GM19239 (cell line): Measurements from ENCODE around the gene TTC22.
A peak's percentile ranks its signal among the peaks of the same experiment; 100 is the strongest.

Source experiments
- DNase-seq: peaks from one replicate; pipeline ENCODE4 v3.0.0; 2011; ENCODE audit warnings: low spot score; ENCODE audit not compliant: insufficient read length
- FAIRE-seq: peaks from 2 replicates; lab custom pipeline; 2011; peaks lifted over from hg19 to GRCh38; lab: Jason Lieb, UNC

The TTC22 gene

DNA sequence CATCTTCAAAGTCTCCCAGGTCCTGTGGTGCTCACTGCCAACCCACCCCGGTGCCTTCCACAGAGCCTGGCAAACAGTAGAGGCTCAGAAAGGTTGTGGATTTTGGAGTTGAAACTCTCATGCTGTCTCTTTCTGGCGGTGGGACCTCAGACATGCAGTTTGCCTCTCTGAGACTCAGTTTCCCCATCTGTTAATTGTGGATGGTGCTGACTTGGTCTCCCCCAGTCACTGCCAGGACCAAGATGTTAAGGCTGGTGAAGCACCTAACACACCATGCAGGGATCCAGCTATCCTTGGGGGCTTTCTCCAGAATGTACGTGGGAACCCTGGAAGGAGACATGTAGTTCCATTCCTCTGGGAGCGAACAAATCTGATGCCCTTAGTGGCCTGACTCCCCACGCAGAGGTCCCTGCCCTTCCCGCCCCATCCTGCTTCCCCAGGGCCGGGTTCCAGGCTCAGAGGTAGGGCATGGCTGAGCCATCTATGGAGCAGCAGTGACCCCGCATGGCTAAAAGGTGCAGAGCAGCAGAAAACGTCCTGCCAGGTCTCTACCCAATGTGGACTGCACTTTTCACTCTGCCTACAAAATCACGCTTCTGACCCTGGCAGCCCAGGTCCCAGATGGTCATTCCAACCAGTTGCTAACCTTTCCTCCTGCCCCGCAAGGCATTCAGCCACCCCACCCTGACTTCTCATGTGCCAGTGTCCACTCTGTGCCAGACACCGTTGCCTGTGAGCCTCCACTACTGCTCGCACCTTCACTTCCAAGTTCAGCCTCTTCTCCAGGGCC lies 9.2 kb upstream of the TTC22 start:
- FAIRE-seq (peak; percentile 78), DNase-seq (peak; percentile 79)

DNA sequence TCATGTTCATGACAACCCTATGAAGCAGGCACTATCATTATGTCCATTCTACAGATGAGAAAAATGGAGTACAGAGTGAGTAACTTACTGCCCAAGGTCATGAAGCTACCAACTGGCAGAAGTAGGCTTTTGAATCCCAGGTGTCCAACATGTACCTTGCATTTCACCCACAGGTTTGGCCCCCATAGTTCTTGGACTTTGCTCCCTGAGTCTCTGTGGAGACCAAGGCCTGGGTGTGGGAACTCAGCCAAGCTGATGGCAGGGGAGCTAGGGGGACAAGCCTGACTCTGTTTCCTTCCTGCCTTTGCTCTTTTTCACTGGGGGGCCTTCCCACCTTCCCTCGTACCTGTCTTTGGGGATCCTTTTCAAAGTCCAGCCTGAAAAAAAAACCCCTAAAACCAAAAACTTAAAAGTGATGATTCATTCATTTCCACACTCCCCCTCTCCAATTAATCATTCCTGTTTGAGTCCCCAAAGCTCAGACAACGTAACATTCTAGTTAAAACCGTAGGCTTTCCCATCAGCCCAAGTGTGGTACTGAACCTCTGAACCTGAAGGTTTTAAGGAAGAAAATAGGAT lies 8.5 kb upstream of the TTC22 start:
- FAIRE-seq = no peak

DNA sequence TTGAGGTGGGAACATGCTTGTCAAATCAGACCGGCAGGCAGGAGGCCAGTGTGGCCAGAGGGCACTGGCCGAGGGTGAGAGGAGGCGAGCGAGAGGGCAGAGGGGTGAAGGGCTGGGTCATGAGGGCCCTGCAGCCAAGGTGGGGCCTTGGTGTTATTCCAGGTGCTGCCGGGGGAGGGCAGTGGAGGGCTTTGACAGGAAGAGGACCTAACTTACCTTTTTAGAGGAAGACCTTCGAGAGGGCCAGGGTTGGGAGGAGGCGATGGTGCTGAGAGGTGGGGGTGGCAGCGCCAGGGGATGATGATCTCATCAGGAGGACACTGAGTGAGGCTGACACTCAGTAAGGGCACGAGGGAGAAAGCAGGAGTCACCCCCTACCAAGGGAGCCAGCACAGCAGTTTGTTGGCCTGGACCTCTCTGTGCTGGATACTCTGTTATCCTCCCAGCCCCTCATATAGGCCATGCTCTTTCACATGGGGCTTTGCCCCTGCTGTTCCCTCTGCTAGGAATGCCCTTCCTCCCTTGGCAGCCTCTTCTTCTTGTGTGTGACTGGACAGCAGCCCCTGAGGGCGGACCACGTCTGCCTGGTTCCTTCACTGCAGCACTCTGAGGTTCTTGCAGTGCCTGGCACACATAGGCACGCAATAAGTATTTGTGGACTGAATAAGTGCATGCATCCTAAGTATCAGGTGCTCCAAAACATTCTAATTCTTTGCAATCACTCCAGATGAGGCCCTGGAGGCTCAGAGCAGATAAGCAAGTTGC lies 7.5 kb upstream of the TTC22 start:
- DNase-seq = no peak
- no peak for FAIRE-seq

More for the DNA sequence above, 8.5 kb upstream of the TTC22 start:
- DNase-seq = no peak

- FAIRE-seq (no peak), DNase-seq (no peak)
Measured at GRCh38 chr1:54807756-54808155, 6.6 kb upstream of the TTC22 start.

DNA sequence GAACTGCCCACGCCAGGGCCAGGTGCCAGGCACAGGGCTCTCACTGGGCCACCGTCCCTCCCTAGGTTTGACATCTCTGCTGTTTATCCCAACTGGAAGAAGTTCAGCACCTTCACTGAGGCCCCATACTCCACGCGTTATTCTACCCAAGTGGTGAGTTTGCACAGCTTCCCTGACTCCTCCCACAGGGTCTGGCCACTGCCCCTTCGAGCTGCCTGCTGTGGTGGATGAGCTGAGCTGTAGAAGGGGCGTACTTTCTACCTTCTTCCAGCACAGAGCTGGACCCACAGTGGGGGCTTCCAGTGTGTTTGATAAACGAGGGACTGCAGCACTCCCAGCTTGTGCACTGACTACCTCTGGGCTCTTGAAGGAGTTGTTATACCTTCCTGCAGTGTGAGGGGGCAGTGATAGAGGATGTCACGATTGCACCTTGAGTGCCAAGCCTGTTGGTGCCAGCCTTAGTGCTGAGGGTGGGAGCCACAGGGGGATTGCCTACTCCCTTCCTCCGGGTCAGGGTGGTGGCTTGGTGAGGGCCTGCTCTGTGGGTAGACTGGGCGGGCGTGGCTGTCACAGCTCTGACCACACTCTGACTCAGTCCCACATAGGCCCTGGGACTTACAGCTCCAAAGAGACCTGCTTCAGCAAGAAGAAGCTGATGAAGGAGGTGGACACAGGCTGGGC lies 5.9 kb upstream of the TTC22 start:
- FAIRE-seq (no peak), DNase-seq (no peak)

- DNase-seq (no peak), FAIRE-seq (no peak)
Measured at GRCh38 chr1:54805981-54806381, 4.9 kb upstream of the TTC22 start.

GRCh38 chr1:54805466-54805865 lies 4.3 kb upstream of the TTC22 start:
- DNase-seq (no peak), FAIRE-seq (no peak)

DNA sequence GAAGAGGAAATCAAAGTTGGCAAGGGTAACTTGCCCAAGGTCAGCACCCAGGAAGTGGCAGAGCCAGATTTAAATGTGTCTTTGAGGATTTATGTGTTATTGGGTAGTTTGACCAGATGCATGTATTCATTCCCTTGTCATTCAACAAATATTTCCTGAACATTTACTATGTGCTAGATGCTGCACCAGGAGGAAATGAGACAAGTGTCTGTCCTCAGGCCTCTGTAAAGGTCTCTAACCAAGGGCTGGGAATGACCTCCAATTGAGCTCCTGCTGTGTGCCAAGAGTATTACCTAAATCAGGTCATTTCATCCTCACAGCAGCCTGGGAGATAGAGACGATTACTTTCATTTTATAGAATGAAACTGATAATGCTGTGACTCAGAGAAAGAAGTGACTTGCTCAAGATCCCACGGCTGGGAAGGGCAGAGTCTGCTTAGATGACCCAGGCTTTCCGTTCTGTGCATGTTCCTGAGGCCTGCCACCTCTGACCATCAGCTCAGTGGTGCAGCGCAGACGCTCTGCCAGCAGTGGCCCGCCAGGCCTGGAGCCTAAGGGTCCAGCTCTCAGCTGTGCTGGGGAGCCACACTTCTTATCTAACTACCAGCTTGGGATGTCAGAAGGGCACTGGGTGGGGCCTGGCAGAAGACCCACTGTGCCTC lies 3.5 kb upstream of the TTC22 start:
- DNase-seq = no peak
- peak; percentile 47 for FAIRE-seq

DNA sequence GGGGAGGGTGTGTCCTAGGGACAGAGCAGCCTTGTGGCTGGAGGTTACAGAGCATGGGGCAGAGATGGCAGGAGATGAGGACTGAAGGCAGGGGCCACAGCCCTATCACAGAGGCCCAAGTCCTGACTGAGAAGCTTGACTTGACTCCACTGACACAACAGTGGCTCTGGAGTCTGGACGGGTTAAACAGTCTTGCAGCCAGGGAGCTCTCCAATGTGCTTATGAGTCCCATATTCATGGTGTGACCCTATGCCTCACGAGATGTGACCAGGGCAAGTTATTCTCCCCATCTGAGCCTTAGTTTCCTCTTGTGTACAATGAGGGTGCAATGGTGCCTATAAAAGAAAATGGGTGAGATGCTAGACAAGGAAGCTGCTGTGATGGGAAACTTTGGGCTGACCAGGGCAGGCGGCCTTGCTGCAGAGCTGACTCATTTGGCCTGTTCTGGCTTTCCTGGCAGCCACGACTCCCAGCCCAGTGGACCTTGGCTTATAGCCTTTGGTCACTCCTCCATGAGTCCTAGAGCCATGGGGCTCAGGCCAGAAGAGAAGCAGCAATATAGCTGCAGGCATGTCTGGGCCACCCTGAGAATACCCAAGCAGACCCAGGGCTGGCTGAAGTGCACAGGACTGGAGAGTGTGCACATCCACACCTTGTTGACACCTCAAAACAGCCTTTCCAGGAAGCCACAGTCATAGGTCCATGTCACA lies 2.8 kb upstream of the TTC22 start:
- no peak for FAIRE-seq
- no peak for DNase-seq

GRCh38 chr1:54800041-54800898 lies 853 bp downstream of the TTC22 start:
- DNase-seq = no peak
- no peak for FAIRE-seq

- DNase-seq (no peak), FAIRE-seq (no peak)
Measured at GRCh38 chr1:54798769-54799641, 2.1 kb downstream of the TTC22 start.

DNA sequence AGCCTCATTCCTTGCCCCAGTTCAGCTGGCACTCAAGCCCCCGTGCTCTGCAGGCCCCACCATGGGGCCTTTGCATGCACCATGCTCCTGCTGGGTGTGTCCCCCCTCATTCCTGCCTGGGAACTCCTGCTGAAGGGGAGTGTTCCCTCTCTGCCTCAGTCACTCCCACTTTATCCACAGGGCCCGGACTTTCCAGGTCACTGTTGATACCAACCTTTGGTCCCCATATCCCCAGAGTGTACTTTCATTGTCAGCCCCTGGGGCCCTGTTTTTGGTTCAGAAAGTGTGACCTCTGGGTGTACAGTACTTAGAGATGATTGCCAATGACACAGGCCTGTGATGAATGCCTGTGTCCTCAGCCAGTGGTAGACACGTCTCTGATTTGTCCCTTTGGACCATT lies 2.9 kb downstream of the TTC22 start:
- DNase-seq (no peak), FAIRE-seq (no peak)

DNA sequence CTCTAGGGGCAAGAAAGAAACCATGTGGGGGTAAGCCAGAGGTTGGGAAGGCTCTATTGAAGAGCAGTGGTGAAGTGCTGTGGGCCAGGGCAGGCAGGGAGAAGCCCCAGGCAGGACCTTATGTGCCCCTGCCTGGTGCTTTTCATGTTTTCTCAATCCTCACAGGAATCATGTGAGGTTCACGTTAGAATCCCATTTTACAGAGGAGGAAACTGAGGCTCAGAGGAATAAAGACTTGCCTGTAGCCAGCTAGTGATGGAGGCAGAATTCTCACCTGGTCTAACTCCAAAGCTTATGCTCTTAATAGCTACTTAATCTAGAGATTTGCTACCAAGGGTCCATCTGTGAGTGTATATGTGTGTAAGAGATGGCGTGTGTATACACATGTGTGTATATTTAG lies 4.2 kb downstream of the TTC22 start:
- FAIRE-seq = no peak
- DNase-seq = no peak

GRCh38 chr1:54795841-54796468 lies 5.2 kb downstream of the TTC22 start:
- FAIRE-seq (no peak), DNase-seq (no peak)

DNA sequence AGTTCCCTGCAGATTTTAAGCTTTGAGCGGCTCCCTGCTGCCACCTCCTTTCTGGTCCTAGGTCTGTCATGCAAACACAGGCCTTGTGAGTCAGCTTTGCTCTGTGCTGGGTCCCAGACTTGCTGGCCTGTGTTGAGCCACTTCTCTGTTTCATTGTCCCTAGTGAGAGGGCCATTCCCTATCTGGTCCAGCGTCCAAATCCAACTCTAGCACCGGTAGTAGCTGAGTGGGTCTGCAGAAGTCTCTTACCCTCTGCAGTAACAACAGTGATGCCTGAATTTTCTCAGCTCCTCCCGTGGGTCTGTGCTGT lies 5.8 kb downstream of the TTC22 start:
- FAIRE-seq (no peak), DNase-seq (no peak)

DNA sequence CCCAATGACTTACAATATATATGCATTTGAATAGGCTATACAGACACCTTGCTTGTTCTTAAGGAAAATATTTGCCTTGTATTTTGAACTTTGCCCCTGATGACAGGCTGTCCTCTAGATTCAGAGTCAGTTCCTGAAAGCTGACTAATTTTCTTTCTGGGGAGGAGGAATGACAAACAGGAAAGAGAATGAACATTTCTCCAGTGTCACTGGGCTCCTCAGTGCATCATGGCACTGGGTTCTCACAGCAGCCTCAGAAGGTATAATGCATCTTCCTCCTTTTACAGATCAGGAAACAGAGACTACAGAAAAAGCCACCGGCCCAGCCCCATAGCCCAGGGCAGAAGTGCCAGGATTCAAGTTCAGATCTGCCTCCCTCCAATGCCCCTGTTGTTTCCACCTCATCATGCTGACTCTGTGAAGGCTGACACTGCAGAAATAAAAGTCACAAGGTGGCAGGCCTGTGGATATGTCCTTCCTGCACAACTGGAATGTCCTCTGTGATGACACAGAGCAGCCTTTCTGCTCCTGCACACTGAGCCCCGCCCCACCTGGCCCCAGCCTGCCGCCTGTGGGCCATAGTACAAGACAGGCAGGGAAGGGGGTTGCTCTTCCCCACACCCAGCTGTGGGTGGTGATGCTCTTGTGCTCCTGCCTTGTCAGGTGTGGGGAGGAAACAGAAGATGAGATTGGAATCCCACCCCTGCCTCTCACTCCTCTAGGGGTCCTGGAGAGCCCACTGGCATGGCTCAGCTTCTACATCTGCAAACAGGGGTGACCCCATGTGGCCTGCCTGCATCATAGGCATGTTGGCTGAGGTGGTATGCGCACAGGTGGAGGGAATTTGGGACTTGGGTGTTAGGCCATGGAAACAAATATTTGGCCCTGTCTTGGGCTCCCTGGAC lies 6.4 kb downstream of the TTC22 start:
- DNase-seq (no peak), FAIRE-seq (no peak)
